ENCODE results near the gene MKX.

DNA sequence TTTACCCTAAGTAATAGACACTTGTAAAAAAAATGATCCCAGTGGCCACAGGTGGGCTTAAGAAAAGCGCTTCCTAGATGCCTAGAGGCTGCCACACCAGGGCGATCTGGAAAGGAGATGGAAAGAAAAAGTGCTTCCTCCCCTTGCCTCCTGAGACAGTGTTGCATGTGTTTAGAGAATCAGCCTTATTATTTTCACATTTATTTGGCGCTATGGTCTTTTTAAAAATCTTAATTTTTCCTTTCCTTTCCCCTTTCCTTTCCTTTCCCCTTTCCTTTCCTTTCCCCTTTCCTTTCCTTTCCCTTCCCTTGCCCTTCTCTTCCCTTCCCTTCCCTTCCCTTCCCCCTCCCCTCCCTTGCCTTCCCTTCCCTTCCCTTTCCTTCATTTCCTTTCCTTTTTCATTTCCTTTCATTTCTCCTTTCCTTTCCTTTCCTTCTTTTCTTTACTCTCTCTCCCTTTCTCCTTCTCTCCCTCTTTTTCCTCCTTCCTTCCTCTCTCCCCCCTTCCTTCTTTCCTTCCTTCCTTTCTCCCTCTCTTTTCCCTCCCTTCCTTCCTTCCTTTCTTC lies 7.1 kb upstream of the MKX start:
- TF ChIP-seq, protein P1, sequence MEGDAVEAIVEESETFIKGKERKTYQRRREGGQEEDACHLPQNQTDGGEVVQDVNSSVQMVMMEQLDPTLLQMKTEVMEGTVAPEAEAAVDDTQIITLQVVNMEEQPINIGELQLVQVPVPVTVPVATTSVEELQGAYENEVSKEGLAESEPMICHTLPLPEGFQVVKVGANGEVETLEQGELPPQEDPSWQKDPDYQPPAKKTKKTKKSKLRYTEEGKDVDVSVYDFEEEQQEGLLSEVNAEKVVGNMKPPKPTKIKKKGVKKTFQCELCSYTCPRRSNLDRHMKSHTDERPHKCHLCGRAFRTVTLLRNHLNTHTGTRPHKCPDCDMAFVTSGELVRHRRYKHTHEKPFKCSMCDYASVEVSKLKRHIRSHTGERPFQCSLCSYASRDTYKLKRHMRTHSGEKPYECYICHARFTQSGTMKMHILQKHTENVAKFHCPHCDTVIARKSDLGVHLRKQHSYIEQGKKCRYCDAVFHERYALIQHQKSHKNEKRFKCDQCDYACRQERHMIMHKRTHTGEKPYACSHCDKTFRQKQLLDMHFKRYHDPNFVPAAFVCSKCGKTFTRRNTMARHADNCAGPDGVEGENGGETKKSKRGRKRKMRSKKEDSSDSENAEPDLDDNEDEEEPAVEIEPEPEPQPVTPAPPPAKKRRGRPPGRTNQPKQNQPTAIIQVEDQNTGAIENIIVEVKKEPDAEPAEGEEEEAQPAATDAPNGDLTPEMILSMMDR (IDR thresholded peaks at IDR 0.05) = no peak
- TF ChIP-seq POLR2A (IDR thresholded peaks at IDR 0.05; ENCODE audit: low read depth) (no peak), POLR2AphosphoS5 (IDR thresholded peaks at IDR 0.05) (no peak), EP300 (IDR thresholded peaks at IDR 0.05) (no peak)

All from esophagus muscularis mucosa (tissue), 4 donors.